ENCODE measurements around the gene STOML2. TPM values are rescaled to one million over a fixed set of nuclear protein-coding genes. Genes with fewer than 3 reads are reported as not detected.

The STOML2 gene
- total RNA-seq, 1 donor from 2014 or later, result 93.4 TPM

DNA sequence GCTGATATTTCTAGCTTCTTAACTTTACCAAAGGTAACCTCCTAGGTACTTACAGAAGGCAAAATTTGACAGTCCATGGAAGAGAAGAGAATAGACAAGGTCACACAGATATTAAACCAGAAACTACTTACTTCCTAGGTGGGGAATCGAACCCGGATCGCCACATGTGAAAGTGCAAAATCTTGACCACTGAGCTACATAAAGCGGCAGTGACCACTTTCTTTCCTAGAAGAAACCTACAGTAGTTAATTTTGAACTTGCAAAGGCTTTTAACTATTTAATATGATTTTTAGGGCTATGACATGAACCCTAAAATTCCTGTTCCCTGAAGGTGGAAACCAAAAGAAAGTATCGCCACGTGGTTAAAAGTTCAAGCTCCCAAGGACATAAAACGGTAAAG lies 33.1 kb upstream of the STOML2 start:
- Mint-ChIP-seq H3K36me3 (peaks cover 2% of the 10 kb centered on the region), H3K9me3 (peaks cover 26% of the 10 kb centered on the region), H3K27me3 (ENCODE audit: low read depth) (peaks cover 1% of the 10 kb centered on the region), H3K27ac (no peak overlapping the region), H3K4me1 (peaks cover 5% of the 10 kb centered on the region), H3K4me3 (no peak overlapping the region)
- TF ChIP-seq CTCF (IDR thresholded peaks at IDR 0.05; ENCODE audit: unreplicated experiment), result no peak
- DNase-seq (ENCODE audit: low spot score in 2 of 2, unreplicated experiment in 2 of 2), result no peak

DNA sequence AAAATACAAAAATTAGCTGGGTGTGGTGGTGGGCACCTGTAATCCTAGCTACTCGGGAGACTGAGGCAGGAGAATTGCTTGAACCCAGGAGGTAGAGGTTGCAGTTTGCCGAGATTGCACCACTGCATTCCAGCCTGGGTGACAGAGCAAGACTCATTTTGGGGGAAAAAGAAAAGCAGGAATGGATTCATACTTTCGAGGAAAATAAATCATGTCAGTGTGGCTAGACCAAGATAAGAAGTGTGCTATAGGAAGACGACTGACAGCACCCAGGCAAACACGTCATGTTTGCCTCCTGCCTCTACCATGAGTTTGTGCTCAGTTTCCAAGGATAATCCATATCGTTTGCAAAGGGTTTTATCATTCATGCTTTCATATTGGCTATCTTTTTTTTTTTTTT lies 32.0 kb upstream of the STOML2 start:
- Mint-ChIP-seq H3K27me3 (ENCODE audit: low read depth) (peaks cover 1% of the 10 kb centered on the region), H3K9me3 (peaks cover 20% of the 10 kb centered on the region), H3K4me3 (no peak overlapping the region), H3K36me3 (peaks cover 2% of the 10 kb centered on the region), H3K27ac (no peak overlapping the region), H3K4me1 (peaks cover 5% of the 10 kb centered on the region)
- no peak for TF ChIP-seq CTCF (IDR thresholded peaks at IDR 0.05; ENCODE audit: unreplicated experiment)
- no peak for DNase-seq (ENCODE audit: low spot score in 2 of 2, unreplicated experiment in 2 of 2)

- peak; percentile 78 to 87 for DNase-seq (ENCODE audit: low spot score in 2 of 2, unreplicated experiment in 2 of 2)
- TF ChIP-seq CTCF (IDR thresholded peaks at IDR 0.05; ENCODE audit: unreplicated experiment), result peak; percentile 76
- peak overlapping the region; percentile 93 for H3K27ac Mint-ChIP-seq
- H3K9me3 Mint-ChIP-seq, result no peaks in the 10 kb centered on the region
- no peaks in the 10 kb centered on the region for H3K27me3 Mint-ChIP-seq (ENCODE audit: low read depth)
- peaks cover 4% of the 10 kb centered on the region for H3K36me3 Mint-ChIP-seq
- peaks cover 33% of the 10 kb centered on the region for H3K4me1 Mint-ChIP-seq
- peak overlapping the region; percentile 95 for H3K4me3 Mint-ChIP-seq
These were observed 14.1 kb upstream of the STOML2 start for GRCh38 chr9:35116898-35117551.

DNA sequence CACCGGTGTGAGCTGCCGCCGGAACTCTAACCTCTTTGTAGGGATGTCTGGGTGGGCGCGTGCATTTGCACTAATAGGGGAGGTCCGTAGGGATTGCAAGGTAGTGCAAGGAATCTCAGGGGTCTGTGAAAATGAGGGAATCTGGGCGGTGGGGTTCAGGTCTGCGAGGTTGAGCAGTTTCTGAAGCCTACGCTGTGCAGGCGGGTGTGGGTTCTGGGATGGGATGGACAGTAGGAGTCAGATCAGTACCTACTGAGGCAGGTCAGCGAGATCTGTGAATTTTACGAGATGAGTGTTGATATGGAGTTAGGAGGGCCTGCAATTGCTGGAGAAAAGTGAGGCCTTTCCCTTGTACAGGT lies 13.6 kb upstream of the STOML2 start:
- DNase-seq (ENCODE audit: low spot score in 2 of 2, unreplicated experiment in 2 of 2), result no peak
- Mint-ChIP-seq H3K36me3 (peaks cover 4% of the 10 kb centered on the region), H3K9me3 (no peaks in the 10 kb centered on the region), H3K4me3 (peak overlapping the region; percentile 95), H3K27me3 (ENCODE audit: low read depth) (no peaks in the 10 kb centered on the region), H3K4me1 (peaks cover 38% of the 10 kb centered on the region), H3K27ac (peak overlapping the region; percentile 93)
- TF ChIP-seq CTCF (IDR thresholded peaks at IDR 0.05; ENCODE audit: unreplicated experiment), result no peak

DNA sequence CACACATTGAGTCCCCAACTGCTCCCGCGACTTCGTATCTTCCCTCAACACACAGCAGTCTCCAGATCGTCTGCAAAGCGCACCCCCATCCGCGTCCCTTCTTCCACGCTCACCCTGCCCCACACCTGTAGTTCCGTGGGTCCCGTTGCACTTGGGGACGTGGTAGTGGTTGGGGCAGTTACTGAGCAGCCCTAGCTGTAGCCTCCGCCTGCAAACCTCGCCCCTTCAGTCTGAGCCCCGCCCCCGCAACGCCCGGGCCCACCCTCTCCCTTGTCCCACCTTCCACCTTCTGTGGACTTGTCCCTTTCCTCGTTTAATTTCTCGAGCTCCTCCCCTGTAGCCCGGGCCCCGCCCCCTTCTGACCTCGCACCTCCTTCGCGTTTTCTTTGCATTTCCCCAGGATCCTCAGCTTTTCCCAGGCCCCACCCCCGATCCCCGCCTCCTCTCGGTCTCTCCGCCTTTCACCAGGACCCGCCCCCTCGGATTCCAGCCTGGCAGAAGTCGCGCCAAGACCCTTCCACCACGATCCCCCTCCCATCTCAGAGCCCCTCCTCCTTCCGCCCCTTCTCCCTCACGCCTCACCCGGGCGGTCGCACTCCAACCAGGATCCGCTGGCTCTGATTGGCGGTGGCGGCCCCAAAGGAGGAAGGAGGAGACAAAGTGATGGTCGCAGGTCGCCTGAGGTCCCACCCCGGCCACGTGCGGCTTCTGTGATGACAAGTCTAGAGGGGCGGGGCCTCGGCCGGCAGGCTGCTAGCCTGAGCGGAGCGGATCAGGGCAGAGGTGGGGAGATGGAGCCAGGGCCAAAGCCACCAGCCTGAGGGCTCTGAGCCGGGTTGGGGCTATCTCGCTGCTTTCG lies 13.0 kb upstream of the STOML2 start, which contains the start of gene ATOSB:
Gene ATOSB (minus strand): TSS at position 183 of the 859 bp plus-strand sequence. CDS start 7,588 bp downstream, outside the sequence.
- Mint-ChIP-seq H3K27ac (peak within 1 kb of the TSS; percentile 93), H3K4me1 (peaks cover 41% of the 10 kb centered on the region), H3K36me3 (peaks cover 4% of the 10 kb centered on the region), H3K9me3 (no peaks in the 10 kb centered on the region), H3K27me3 (ENCODE audit: low read depth) (no peaks in the 10 kb centered on the region), H3K4me3 (peak within 1 kb of the TSS; percentile 95)
- DNase-seq (ENCODE audit: low spot score in 2 of 2, unreplicated experiment in 2 of 2), result peak; percentile 95 to 98
- TF ChIP-seq CTCF (IDR thresholded peaks at IDR 0.05; ENCODE audit: unreplicated experiment), result no peak

Data from mesothelial cell of epicardium (in vitro differentiated cells).